WTC11 (cell line): ENCODE results near the gene DOP1B. TPM values are rescaled to one million over a fixed set of nuclear protein-coding genes. Genes with fewer than 3 reads are reported as not detected.

Experiments
- ATAC-seq: fragments of 200-7000 bp; cut with Tn5 transposase; 2 replicates; pipeline ENCODE4 v1.10.0; 2021; ENCODE audit warnings: mild to moderate bottlenecking, moderate library complexity
- CTCF ChIA-PET: fragments of 300-600 bp; sonication (Branson Sonifier 250); formaldehyde crosslinking; loops from one replicate; lab custom pipeline; 2021; ENCODE audit warnings: antibody characterized with exemption; lab: Charles Lee
- POLR2A ChIA-PET: fragments of 350-600 bp; sonication (Branson Sonifier 250); formaldehyde crosslinking; loops from one replicate; lab custom pipeline; 2021; ENCODE audit warnings: antibody characterized with exemption; lab: Charles Lee
- DNase-seq: peaks from one replicate; pipeline ENCODE4 v3.0.0; 2021; ENCODE audit warnings: low spot score
- H3K27ac Mint-ChIP-seq: 2 replicates; pipeline ENCODE4 v1.8.0; 2021; ENCODE audit warnings: mixed read lengths
- H3K27me3 Mint-ChIP-seq: 2 replicates; pipeline ENCODE4 v1.8.0; 2021; ENCODE audit warnings: low read depth, mild to moderate bottlenecking, moderate library complexity, mixed read lengths
- H3K36me3 Mint-ChIP-seq: 2 replicates; pipeline ENCODE4 v1.8.0; 2021; ENCODE audit warnings: mixed read lengths
- H3K4me1 Mint-ChIP-seq: 2 replicates; pipeline ENCODE4 v1.8.0; 2022; ENCODE audit warnings: mixed read lengths
- H3K4me3 Mint-ChIP-seq: 2 replicates; pipeline ENCODE4 v1.8.0; 2021; ENCODE audit warnings: mild to moderate bottlenecking, moderate library complexity, mixed read lengths
- H3K9me3 Mint-ChIP-seq: 2 replicates; pipeline ENCODE4 v1.8.0; 2021; ENCODE audit warnings: mixed read lengths
- CBFB ChIP-seq: sonication (generic); formaldehyde crosslinking; IDR thresholded peaks from 2 replicates; pipeline ENCODE4 v1.8.1; 2022; ENCODE audit warnings: mild to moderate bottlenecking, low read depth, missing genetic modification reagents
- CREM ChIP-seq: sonication (generic); formaldehyde crosslinking; IDR thresholded peaks from 2 replicates; pipeline ENCODE4 v1.8.1; 2022; ENCODE audit warnings: mild to moderate bottlenecking, missing genetic modification reagents, moderate library complexity
- ETV6 ChIP-seq: sonication (generic); formaldehyde crosslinking; IDR thresholded peaks from 2 replicates; pipeline ENCODE4 v1.8.1; 2022; ENCODE audit warnings: mild to moderate bottlenecking, missing genetic modification reagents
- FOXJ3 ChIP-seq: sonication (generic); formaldehyde crosslinking; IDR thresholded peaks from 2 replicates; pipeline ENCODE4 v1.9.0; 2021; ENCODE audit warnings: missing genetic modification reagents, mild to moderate bottlenecking, borderline replicate concordance
- OVOL2 ChIP-seq: fragments of 250-450 bp; sonication (Bioruptor Pico); IDR thresholded peaks from 2 replicates; pipeline ENCODE4 v1.9.0; 2021; ENCODE audit warnings: mild to moderate bottlenecking, borderline replicate concordance
- ZNF416 ChIP-seq: fragments of 250-450 bp; sonication (Bioruptor Pico); IDR thresholded peaks from 2 replicates; pipeline ENCODE4 v1.9.0; 2021; ENCODE audit warnings: mild to moderate bottlenecking, inconsistent platforms
- ZNF423 ChIP-seq: fragments of 250-450 bp; sonication (Bioruptor Pico); IDR thresholded peaks from 2 replicates; pipeline ENCODE4 v2.1.2; 2022; ENCODE audit warnings: mild to moderate bottlenecking, moderate library complexity
- ZNF671 ChIP-seq: fragments of 250-450 bp; sonication (Bioruptor Pico); IDR thresholded peaks from 2 replicates; pipeline ENCODE4 v1.8.0; 2021; ENCODE audit warnings: mild to moderate bottlenecking
- total RNA-seq: library from RNA; stranded (reverse); gene quantifications from 3 replicates; pipeline ENCODE4 v1.2.3, GENCODE V29; 2021
- TF ChIP-seq, protein P1 (sequence below): sonication (generic); formaldehyde crosslinking; IDR thresholded peaks from 2 replicates; pipeline ENCODE4 v1.8.1; 2022; ENCODE audit warnings: low read depth, missing genetic modification reagents, borderline replicate concordance
- TF ChIP-seq, protein P2 (sequence below): sonication (generic); formaldehyde crosslinking; IDR thresholded peaks from 2 replicates; pipeline ENCODE4 v1.8.1; 2022; ENCODE audit warnings: mild to moderate bottlenecking, moderate library complexity, missing genetic modification reagents
- TF ChIP-seq, protein P3 (sequence below): sonication (generic); formaldehyde crosslinking; IDR thresholded peaks from 2 replicates; pipeline ENCODE4 v1.8.1; 2022; ENCODE audit warnings: low read depth, mild to moderate bottlenecking, moderate library complexity, missing genetic modification reagents, borderline replicate concordance
- TF ChIP-seq, protein P4 (sequence below): sonication (generic); formaldehyde crosslinking; IDR thresholded peaks from 2 replicates; pipeline ENCODE4 v1.8.0; 2023; ENCODE audit warnings: mild to moderate bottlenecking, missing genetic modification reagents
- TF ChIP-seq, protein P5 (sequence below): sonication (generic); formaldehyde crosslinking; IDR thresholded peaks from 2 replicates; pipeline ENCODE4 v1.8.1; 2023; ENCODE audit warnings: mild to moderate bottlenecking, missing genetic modification reagents, borderline replicate concordance
- TF ChIP-seq, protein P6 (sequence below): fragments of 250-450 bp; sonication (Bioruptor Pico); IDR thresholded peaks from 2 replicates; pipeline ENCODE4 v1.8.0; 2021; ENCODE audit warnings: mild to moderate bottlenecking
- TF ChIP-seq, protein P7 (sequence below): sonication (generic); formaldehyde crosslinking; IDR thresholded peaks from 2 replicates; pipeline ENCODE4 v1.8.1; 2023; ENCODE audit warnings: mild to moderate bottlenecking, missing genetic modification reagents, moderate library complexity
- TF ChIP-seq, protein P8 (sequence below): fragments of 250-450 bp; sonication (Bioruptor Pico); IDR thresholded peaks from 2 replicates; pipeline ENCODE4 v1.9.0; 2021; ENCODE audit warnings: mild to moderate bottlenecking, borderline replicate concordance
- TF ChIP-seq, protein P9 (sequence below): sonication (generic); formaldehyde crosslinking; IDR thresholded peaks from 2 replicates; pipeline ENCODE4 v1.8.0; 2022; ENCODE audit warnings: mild to moderate bottlenecking, missing genetic modification reagents

Gene DOP1B
- total RNA-seq, 1 experiment from 2014 or later, result 11.4 TPM

DNA sequence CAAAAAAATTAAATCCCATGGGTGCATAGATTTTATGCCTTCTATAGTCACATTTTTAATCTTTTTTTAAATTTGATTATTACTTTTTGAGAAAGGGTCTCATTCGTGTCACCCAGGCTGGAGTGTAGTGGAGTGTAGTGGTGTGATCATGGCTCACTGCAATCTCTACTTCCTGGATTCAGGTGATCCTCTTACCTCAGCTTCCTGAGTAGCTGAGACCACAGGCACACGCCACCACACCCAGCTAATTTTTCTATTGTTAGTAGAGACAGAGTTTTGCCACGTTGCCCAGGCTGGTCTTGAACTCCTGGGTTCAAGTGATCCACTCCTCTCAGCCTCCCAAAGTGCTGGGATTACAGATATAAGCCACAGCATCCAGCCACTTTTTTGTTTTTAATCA, 11.4 kb upstream of the DOP1B start (continued):
- TF ChIP-seq, protein P1, sequence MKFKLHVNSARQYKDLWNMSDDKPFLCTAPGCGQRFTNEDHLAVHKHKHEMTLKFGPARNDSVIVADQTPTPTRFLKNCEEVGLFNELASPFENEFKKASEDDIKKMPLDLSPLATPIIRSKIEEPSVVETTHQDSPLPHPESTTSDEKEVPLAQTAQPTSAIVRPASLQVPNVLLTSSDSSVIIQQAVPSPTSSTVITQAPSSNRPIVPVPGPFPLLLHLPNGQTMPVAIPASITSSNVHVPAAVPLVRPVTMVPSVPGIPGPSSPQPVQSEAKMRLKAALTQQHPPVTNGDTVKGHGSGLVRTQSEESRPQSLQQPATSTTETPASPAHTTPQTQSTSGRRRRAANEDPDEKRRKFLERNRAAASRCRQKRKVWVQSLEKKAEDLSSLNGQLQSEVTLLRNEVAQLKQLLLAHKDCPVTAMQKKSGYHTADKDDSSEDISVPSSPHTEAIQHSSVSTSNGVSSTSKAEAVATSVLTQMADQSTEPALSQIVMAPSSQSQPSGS (CRISPR knock-in tag), result no peak
- TF ChIP-seq, protein P2, sequence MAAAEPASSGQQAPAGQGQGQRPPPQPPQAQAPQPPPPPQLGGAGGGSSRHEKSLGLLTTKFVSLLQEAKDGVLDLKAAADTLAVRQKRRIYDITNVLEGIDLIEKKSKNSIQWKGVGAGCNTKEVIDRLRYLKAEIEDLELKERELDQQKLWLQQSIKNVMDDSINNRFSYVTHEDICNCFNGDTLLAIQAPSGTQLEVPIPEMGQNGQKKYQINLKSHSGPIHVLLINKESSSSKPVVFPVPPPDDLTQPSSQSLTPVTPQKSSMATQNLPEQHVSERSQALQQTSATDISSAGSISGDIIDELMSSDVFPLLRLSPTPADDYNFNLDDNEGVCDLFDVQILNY (CRISPR knock-in tag), result no peak
- TF ChIP-seq FOXJ3 (CRISPR knock-in tag) (no peak), ZNF423 (CRISPR knock-in tag) (no peak)
- TF ChIP-seq, protein P3, sequence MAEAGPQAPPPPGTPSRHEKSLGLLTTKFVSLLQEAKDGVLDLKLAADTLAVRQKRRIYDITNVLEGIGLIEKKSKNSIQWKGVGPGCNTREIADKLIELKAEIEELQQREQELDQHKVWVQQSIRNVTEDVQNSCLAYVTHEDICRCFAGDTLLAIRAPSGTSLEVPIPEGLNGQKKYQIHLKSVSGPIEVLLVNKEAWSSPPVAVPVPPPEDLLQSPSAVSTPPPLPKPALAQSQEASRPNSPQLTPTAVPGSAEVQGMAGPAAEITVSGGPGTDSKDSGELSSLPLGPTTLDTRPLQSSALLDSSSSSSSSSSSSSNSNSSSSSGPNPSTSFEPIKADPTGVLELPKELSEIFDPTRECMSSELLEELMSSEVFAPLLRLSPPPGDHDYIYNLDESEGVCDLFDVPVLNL, result no peak

DNA sequence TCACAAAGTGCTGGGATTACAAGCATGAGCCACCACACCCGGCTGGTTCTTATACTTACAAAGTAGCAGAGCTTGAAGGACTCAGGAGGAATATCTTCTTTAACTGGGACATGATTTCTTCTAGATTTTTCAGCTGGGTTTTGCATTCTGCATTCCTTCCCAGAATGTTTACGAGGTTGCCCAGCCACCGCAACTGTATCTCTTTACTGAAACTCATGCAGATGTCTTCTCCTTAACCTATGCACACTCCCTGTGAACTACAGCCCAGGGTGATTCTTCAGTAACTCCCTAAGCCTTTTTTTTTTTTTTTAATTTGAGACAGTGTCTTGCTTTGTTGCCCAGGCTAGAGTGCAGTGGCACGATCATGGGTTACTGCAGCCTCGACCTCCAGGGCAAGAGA, 8.7 kb upstream of the DOP1B start:
- ATAC-seq (no peak), DNase-seq (no peak)
- Mint-ChIP-seq H3K36me3 (no peaks in the 10 kb centered on the region), H3K27me3 (0 out of 2 replicates have a peak, but pooled peaks cover under 1% of the 10 kb centered on the region), H3K9me3 (peaks cover 5% of the 10 kb centered on the region; the same call in 1 of the 2 replicates), H3K4me1 (peaks cover 14% of the 10 kb centered on the region), H3K4me3 (no peak overlapping the region), H3K27ac (no peak overlapping the region)
- CTCF ChIA-PET, result interaction anchor here (2.0 kb wide), 1 partner anchor 62 kb away, joined by 4 read pairs; no protein-coding TSS in a partner anchor
- POLR2A ChIA-PET, result no interaction called here
- TF ChIP-seq, protein P4, sequence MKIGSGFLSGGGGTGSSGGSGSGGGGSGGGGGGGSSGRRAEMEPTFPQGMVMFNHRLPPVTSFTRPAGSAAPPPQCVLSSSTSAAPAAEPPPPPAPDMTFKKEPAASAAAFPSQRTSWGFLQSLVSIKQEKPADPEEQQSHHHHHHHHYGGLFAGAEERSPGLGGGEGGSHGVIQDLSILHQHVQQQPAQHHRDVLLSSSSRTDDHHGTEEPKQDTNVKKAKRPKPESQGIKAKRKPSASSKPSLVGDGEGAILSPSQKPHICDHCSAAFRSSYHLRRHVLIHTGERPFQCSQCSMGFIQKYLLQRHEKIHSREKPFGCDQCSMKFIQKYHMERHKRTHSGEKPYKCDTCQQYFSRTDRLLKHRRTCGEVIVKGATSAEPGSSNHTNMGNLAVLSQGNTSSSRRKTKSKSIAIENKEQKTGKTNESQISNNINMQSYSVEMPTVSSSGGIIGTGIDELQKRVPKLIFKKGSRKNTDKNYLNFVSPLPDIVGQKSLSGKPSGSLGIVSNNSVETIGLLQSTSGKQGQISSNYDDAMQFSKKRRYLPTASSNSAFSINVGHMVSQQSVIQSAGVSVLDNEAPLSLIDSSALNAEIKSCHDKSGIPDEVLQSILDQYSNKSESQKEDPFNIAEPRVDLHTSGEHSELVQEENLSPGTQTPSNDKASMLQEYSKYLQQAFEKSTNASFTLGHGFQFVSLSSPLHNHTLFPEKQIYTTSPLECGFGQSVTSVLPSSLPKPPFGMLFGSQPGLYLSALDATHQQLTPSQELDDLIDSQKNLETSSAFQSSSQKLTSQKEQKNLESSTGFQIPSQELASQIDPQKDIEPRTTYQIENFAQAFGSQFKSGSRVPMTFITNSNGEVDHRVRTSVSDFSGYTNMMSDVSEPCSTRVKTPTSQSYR (CRISPR knock-in tag), result no peak
- TF ChIP-seq OVOL2, result no peak
- TF ChIP-seq CBFB (CRISPR knock-in tag), result no peak
- TF ChIP-seq ETV6 (CRISPR knock-in tag), result no peak
- TF ChIP-seq, protein P2 (CRISPR knock-in tag), result no peak
- TF ChIP-seq, protein P5, sequence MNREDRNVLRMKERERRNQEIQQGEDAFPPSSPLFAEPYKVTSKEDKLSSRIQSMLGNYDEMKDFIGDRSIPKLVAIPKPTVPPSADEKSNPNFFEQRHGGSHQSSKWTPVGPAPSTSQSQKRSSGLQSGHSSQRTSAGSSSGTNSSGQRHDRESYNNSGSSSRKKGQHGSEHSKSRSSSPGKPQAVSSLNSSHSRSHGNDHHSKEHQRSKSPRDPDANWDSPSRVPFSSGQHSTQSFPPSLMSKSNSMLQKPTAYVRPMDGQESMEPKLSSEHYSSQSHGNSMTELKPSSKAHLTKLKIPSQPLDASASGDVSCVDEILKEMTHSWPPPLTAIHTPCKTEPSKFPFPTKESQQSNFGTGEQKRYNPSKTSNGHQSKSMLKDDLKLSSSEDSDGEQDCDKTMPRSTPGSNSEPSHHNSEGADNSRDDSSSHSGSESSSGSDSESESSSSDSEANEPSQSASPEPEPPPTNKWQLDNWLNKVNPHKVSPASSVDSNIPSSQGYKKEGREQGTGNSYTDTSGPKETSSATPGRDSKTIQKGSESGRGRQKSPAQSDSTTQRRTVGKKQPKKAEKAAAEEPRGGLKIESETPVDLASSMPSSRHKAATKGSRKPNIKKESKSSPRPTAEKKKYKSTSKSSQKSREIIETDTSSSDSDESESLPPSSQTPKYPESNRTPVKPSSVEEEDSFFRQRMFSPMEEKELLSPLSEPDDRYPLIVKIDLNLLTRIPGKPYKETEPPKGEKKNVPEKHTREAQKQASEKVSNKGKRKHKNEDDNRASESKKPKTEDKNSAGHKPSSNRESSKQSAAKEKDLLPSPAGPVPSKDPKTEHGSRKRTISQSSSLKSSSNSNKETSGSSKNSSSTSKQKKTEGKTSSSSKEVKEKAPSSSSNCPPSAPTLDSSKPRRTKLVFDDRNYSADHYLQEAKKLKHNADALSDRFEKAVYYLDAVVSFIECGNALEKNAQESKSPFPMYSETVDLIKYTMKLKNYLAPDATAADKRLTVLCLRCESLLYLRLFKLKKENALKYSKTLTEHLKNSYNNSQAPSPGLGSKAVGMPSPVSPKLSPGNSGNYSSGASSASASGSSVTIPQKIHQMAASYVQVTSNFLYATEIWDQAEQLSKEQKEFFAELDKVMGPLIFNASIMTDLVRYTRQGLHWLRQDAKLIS, result no peak
- TF ChIP-seq, protein P6, sequence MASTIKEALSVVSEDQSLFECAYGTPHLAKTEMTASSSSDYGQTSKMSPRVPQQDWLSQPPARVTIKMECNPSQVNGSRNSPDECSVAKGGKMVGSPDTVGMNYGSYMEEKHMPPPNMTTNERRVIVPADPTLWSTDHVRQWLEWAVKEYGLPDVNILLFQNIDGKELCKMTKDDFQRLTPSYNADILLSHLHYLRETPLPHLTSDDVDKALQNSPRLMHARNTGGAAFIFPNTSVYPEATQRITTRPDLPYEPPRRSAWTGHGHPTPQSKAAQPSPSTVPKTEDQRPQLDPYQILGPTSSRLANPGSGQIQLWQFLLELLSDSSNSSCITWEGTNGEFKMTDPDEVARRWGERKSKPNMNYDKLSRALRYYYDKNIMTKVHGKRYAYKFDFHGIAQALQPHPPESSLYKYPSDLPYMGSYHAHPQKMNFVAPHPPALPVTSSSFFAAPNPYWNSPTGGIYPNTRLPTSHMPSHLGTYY (CRISPR knock-in tag), result no peak
- no peak for TF ChIP-seq ZNF416
- TF ChIP-seq, protein P7, sequence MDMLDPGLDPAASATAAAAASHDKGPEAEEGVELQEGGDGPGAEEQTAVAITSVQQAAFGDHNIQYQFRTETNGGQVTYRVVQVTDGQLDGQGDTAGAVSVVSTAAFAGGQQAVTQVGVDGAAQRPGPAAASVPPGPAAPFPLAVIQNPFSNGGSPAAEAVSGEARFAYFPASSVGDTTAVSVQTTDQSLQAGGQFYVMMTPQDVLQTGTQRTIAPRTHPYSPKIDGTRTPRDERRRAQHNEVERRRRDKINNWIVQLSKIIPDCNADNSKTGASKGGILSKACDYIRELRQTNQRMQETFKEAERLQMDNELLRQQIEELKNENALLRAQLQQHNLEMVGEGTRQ (CRISPR knock-in tag), result no peak
- no peak for TF ChIP-seq ZNF671 (CRISPR knock-in tag)
- TF ChIP-seq CREM (CRISPR knock-in tag), result no peak
- TF ChIP-seq, protein P8, sequence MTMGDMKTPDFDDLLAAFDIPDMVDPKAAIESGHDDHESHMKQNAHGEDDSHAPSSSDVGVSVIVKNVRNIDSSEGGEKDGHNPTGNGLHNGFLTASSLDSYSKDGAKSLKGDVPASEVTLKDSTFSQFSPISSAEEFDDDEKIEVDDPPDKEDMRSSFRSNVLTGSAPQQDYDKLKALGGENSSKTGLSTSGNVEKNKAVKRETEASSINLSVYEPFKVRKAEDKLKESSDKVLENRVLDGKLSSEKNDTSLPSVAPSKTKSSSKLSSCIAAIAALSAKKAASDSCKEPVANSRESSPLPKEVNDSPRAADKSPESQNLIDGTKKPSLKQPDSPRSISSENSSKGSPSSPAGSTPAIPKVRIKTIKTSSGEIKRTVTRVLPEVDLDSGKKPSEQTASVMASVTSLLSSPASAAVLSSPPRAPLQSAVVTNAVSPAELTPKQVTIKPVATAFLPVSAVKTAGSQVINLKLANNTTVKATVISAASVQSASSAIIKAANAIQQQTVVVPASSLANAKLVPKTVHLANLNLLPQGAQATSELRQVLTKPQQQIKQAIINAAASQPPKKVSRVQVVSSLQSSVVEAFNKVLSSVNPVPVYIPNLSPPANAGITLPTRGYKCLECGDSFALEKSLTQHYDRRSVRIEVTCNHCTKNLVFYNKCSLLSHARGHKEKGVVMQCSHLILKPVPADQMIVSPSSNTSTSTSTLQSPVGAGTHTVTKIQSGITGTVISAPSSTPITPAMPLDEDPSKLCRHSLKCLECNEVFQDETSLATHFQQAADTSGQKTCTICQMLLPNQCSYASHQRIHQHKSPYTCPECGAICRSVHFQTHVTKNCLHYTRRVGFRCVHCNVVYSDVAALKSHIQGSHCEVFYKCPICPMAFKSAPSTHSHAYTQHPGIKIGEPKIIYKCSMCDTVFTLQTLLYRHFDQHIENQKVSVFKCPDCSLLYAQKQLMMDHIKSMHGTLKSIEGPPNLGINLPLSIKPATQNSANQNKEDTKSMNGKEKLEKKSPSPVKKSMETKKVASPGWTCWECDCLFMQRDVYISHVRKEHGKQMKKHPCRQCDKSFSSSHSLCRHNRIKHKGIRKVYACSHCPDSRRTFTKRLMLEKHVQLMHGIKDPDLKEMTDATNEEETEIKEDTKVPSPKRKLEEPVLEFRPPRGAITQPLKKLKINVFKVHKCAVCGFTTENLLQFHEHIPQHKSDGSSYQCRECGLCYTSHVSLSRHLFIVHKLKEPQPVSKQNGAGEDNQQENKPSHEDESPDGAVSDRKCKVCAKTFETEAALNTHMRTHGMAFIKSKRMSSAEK (CRISPR knock-in tag), result no peak
- TF ChIP-seq, protein P9, sequence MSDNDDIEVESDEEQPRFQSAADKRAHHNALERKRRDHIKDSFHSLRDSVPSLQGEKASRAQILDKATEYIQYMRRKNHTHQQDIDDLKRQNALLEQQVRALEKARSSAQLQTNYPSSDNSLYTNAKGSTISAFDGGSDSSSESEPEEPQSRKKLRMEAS, result no peak
